NCI-H1436 treated with DMSO at 0.1 percent for 48 hours (cell line): ENCODE data around the gene ATP8A1.
A peak's percentile ranks its signal among the peaks of the same experiment; 100 is the strongest.

Experiments
- DNase-seq: peaks from one replicate; lab custom pipeline; 2025; lab: John Stamatoyannopoulos, UW

Gene ATP8A1

DNA sequence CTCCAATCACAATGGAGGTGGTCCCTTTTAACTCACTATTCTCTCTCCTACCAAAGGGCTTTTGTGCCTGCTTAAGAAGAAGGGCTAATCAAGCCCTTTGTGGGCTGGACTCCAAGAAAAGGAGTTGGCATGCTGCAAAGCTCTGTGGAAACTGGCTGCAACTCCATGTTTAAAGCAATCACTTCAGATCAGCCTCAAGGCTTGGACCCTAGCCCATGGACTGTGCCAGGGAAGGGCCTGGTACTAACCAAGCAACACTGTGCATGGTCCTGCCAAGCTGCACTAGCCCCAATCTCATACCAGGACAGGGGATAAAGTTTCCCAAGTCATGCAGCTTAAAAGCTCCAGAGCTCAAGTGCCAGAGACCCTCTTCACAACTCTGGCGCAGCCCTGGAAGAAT, 86.7 kb downstream of the ATP8A1 start:
- no peak for DNase-seq

DNA sequence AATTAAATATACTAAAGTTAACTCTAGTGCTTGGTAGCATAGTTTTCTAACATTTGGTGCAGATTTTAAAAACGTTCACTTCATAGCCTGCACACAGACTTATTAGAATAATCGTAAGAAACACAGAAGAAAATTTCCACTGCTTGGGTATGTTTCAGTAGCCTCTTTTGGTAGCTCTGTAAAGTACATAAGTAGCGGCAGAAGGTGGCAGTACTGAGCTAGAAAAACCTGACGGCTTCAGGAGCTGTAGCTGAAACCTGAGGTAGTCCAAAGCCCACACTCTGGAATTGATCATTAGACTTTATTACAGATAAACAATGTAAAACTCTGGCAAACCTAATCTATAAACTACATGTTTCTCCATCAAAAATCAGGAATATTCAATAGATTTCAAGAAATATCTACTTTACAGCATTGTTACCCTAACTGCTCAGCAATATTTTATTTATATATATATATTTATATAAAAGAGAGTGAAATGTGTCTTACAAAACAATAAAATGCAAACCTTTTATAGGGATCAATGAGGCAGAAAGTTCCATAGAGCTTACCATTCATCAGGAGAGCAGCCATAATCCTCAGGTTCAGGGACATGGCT, 88.2 kb downstream of the ATP8A1 start:
- peak; percentile 38 for DNase-seq

DNA sequence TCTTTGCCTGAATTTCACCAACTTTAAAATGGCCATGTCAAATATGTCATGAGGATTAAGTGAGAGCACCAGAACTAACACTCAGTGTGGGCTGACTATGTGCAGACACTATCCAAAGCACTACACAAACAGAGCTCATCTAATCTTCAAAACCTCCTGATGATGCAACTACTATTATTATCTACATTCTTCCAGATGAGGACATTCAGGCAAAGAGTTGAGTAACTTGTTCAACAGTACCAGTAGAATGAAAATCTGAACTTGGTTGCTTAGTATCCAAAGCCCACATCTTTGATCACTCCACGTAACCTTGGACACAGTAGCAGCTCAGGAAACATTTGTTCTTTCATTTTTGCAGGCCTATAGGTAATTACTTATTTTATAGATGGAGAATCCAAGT, 90.1 kb downstream of the ATP8A1 start:
- DNase-seq, result no peak

DNA sequence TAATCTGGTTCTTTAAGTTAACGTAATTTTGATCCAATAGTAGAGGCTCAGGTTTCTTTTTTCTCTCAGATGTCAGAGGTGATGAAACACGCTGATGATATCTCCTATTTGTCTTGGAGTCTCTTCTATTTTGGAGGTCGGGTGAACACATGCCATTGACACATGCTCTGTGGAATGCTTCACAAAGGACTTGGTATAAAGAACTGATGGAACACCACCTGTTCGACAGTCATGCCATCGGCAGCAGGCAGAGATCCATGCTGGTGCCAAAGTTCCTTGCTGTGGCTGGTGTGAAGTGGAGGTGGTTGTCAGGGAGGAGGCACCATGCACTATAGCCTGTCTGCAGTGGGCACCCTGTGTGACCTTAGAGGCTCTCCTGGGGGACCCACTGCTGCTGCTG, 94.9 kb downstream of the ATP8A1 start:
- no peak for DNase-seq

DNA sequence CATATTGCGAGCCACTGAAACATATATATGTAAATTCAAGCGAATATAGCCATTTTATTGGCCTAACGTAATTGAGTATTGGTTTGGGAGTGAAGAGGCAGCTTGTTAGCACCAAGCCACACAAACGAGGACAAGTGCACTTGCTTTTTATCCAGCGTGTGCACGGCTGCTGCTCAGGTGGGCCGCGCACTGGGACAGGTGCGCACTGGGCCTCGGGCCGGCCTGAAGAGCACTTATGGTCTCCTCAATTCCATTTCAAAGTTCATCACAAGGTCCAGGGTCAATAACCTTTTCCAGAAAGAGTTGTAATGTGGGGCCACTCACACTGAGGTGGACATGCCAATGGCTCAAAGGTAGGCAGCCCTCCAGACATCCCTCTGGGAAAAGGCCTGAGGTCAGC, 95.9 kb downstream of the ATP8A1 start:
- no peak for DNase-seq

DNA sequence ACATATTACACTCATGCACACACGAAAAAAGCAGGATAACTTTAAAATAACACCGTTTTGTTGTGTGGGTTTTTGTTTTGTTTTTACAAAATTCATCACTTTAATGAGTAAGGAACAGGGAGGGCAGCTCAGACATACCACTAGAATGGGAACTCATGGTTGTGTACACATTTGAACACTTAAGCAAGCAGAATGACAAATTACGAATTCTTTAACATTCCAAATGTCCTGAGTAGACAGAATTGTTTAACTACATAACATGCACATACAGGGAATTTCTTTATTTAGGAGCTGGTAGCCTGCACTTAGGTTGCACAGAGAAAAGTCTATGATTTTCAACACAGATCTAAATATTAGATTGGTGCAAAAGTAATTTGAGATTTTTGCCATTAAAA, 96.4 kb downstream of the ATP8A1 start:
- no peak for DNase-seq

DNA sequence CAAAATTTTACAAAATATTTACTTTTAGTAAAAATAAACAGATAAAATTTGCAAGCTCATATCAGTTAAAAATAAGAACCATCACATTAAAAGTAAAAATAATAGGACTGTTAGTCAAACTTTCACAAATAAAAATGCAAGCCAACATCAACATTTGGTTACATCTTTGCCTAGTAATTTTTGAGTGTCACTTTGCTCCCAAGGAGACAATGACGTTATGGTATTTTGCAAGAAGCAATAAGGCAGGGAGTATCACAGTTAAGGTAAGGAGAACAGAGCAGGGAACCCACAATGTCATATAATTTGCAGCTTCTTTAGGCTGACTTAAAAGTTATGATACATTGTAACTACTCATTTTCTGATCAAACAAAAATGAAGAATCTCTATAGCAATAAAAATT, 98.7 kb downstream of the ATP8A1 start:
- DNase-seq, result no peak

DNA sequence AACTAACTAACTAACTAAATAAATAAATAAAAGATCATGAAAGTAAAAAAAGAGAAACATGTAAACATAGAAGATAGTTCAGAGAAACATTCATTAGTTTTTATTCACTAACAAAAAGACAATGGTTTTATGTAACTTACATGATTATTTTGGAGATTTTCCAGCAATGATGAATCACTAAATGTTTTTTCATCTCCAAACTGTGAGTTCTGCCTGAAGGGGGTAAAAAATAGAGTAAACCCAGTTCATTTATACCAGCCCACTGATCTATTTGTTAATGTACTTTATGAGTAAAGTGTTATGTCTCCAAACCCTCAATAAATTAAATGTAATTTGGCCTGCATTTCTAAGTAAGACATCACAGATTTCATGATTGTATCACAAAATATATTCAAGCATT, 101.1 kb downstream of the ATP8A1 start:
- no peak for DNase-seq

DNA sequence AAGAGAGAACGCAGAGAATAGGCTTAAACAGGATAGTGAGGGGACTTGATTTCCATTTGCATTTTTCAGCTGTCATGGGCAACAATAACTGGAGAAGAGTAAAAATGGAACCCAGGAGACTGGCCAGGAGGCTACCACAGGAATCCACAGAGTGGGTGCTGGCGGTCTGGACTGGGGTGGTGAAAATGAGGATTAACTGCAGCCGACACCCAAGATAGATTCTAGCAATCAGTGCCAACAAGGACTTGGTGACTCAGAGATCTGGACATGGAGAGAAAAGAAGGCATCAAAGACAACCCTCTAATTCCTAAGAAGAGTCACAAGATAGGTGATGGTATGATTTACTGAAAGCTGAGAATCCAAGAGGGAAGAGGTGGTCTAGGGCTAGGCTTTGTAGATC, 102.8 kb downstream of the ATP8A1 start:
- no peak for DNase-seq

DNA sequence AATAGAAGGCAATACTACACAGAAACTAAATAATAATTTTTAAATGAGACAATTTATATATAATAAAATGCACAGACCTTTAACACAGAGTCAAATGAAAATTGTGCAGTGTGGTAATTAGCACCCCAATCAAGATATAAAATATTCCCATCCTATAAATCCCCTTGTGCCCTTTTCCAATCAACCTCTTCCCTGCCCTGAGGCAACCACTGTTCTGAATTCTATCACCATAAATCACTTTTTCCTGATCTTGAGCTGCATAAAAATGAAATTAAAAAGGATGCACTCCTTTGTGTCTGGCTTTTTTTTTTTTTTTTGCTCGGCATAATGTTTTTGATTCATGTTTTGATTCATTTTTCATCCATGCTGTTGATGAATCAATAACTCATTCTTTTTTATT, 107.0 kb downstream of the ATP8A1 start:
- DNase-seq, result no peak

DNA sequence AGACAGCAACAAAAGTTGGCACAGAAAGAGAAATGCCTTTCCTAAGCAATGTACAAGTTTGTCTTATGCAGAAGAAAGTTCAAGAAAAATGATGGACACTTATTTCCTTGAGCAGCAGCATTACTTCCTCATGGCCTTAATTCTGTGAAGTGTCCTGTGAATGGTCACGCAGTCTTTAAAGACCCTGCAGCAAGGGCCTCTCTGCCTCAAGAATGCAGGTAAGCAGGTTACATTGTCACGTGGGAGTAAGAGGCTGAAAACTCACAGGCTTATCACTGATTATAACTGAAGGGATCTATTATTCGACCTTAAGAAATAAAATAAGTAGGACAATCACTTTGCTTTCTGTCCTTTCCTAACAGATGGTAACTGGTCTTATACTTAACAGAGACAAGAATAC, 109.1 kb downstream of the ATP8A1 start:
- no peak for DNase-seq

DNA sequence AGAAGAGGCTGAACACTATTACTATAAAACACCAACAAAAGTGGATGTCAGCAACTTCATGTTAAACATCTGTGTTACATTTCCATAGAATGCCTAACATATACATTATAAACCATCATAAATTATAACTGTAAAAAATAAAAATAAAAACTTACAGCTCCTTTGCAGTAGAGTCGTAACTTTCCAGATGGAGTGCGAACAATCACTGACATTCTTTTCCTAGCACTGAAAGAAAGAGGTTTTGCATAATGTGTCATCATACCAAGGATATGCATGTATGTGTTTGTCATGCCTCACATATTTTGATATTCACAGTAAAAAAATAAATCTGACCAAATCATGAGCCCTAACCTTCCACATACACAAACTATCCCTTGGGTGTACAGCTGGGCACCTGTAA, 113.1 kb downstream of the ATP8A1 start:
- no peak for DNase-seq

DNA sequence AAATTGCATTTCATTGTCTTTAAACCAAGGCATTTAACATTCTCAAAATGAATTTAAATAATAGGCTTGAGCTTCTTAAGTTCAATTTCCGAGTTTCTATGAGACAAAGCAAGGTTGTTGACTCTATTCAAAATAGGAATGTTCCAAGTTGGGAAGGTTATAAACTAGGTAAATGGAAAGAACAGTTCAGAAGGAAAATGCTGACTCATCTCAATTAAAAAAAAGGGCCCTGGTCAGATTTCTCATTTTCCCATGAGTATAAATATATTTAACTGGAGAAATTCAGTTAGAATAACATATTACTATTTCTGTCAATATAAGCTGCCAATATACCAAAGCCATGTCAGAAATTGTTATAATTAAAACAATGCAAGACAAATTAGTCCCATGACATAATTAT, 113.8 kb downstream of the ATP8A1 start:
- DNase-seq, result no peak

DNA sequence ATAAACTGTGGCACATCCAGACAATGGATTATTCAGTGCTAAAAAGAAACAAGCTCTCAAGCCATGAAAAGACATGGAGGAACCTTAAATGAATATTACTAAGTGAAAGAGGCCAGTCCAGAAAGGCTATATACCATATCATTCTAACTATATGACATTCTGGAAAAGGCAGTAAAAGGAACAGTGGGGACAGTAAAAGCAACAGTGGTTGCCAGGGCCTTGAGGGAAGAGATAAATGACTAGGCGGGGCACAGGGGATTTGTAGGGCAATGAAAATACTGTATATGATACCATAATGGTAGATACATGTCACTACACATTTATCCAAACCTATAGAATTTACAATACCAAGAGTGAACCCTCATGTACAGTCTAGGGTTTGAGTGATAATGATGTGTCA, 115.3 kb downstream of the ATP8A1 start:
- DNase-seq, result no peak

DNA sequence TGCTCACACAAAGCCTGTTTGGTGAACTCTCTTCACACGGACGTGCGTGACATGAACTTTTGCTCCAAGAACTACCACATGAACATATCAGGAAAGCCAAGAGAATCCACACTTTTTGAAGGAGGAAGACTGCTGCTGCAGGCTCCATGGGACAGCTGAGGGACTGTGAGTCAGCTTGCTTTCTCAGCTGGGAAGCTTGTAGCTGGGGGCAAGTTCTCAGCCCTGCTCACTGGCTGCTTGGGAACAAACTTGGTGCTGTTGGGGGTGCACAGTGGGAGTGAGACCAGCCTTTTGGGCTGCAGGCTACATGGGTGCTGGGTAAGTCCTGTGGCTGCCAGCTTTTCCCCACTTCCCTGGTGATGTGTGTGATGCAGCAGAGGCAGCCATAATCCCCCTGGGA, 123.9 kb downstream of the ATP8A1 start:
- no peak for DNase-seq

DNA sequence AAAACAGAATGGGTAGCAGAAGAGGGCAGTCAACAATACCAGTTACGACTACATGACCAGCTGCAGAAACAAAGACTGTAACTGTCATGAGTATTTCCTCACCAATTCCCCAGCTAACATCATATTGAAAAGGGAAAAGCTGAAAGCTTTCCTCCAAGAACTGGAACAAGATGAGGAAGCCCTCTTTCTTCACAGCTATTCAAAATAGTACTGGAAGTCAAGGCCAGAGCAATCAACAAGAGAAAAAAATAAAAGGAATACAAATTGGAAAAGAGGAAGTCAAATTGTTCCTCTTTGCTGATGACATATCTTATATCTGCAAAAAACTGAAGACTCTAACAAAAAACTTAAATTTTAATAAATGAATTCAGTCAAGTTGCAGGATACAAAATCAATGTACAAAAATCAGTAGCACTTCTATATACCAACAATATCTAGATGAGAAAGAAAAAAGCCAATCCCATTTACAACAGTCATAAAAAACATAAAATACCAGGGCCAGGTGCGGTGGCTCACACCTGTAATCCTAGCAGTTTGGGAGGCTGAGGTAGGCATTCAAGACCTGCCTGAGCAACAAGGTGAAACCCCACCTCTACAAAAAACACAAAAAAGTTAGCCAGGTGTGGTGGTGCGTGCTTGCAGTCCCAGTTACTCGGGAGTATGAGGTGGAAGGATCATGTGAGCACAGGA, 125.4 kb downstream of the ATP8A1 start:
- DNase-seq, result no peak

DNA sequence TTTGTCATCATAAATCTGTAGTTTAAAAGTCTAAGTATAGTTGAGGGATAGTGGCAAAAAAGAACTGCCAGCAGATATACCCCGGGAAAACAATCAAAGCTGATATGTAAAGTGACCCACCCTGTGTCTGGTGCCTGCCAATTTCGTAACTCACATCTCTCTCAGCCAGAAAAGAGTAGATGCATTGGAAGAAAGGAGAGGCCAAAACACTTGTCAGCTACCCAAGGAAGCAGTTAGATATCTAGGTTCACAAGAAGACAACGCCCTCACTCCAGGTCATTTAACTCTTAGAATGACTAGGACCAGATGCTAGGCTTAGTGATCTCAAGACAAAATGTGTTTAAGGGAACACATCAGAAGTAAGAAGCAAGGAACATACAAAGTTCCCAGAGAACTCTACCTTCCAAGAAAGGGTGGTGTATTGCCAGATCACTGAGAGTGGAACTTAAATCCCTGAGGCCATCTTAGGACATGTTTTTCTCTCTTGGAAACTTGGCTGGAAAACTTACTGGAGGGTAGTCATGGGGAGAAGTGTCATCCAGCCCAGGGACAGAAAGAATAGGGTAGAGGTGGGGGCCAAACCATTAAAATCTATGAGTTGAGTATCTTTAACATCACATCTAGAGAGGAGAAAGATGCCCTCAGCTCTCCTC, 133.7 kb downstream of the ATP8A1 start:
- DNase-seq, result no peak

DNA sequence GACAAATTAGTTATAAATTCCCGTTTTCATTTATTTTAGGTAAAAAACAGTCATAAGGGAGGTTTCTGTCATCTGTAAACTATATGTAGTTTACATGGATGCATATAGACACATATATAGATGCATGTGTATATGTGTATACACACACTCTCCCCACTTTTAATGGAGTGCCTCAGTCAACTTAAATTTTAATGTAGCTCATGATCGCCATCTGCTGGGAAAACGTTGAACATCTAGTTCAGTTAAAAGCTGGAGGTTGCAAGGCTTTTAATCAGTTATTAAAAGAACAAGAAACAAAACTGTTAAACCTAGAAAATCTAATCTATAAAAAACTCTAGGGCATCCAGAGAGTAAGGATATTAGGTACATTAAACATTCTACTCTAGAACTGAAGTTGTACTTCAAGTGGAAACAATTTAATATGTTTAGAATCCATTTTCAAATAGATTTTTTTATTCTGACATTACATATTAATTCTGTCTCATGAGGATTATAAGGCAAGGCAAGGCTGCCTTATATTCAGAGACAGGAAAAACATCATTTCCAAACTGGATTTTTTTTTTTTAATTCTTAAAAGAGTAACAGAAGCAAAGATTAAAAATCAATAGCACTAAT, 137.0 kb downstream of the ATP8A1 start:
- DNase-seq, result no peak

DNA sequence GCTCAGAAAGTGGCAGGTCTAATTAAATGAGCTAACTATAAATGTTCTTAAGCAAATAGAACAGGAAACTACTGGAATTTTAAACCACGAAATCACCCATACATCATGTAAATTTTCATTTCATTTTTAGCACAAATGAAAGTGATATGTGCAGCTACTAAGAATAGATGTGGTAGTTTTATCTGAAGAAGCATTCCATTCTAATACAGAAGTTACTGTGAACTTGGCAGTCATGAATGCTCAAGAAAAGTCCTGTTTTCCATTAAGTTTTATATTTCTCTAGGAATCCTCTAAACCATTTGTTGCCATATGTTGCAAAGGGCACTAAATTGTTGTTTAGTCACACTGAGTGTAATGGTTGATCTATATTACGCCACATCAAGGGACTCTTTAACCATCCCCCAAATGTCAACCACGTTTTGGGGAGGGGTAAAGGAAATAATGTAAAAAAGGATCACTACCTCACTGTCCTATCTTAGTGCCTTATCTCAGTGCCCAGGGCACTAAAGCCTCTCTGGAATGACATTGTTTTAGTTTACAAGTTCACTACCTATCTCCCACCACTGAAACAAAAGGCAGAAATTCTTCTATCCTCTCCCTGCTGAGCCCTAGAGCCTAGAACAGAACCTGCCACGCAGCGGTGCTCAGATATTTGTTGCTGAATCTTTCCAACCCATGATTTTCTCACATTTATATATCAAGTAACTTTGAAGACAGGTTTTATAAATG, 141.6 kb downstream of the ATP8A1 start:
- DNase-seq, result no peak

DNA sequence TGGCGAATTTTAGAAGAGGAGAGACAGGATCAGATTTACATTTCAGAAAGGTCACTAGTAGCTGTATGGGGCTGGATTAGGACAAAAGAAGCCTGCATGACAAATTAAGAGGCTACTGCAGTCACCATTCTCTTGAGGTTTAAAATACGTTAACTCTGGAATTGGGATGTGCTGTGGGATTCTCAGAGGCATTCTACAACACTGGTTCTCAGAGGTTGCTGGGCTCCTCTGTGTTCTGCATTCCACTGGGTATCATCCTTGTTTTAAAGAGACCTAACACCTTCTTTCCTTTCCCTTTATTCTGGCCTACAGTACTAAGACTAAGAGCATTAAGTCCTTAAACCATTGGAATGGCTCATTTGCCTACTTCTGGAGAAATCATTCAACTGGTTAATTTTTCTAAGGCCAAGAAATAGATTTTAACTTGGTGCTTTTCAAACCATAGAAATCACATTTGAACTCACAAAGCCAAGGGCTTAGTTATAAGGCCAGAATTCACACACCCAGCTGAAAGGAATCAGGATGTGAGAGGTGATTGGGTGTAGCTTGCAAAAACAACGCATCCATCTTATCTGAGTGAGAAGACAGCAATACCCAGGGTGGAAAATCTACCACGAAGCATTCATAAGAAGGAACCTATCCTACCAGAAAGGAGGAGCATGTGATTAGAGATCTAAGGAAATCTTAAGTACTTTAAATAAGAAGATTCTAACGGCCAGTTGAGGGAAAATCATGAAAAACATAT, 143.0 kb downstream of the ATP8A1 start:
- DNase-seq, result no peak

DNA sequence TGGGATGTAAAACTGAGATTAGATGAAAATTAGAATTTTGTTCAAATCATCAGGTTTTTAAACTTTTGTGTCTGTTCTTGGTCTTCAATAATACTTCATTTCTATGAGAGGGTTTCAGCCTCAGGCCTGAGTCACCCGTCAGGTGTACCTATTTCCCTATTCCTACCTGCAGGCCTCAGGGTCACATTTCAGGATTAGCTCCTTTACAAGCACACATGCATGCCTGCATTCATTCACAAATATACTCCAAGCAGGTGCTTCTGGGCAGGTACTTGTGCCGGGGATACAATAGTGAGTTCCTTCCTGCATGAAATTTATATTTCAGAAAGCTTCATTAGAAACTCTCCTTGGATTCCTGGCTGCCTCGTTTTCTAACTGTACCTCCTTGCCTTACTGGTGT, 144.7 kb downstream of the ATP8A1 start:
- no peak for DNase-seq

DNA sequence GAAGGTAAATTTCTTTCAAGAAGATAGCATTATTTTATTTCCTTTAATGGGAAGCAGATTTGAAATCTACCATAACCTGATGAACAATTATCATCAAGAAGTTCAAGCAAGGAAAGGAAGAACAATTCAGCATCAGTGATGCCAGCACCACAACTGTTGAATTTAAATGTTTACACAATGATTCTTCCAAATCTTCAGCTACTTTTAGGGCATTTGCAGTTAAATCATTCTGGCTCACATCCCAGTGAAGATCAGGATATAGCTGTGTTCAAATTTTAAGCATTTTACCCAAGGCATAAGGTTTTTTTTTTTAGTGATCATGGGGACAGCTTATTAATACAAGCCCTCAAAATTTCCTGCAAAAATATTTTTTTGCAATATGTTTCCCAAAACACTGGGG, 146.7 kb downstream of the ATP8A1 start:
- no peak for DNase-seq
